HepG2 (cell line): Measurements from ENCODE around the gene ZMYND10. TPM values are rescaled to one million over a fixed set of nuclear protein-coding genes. Genes with fewer than 3 reads are reported as not detected.

ENCODE experiments used
- AGO2 ChIP-seq: fragments of 200-400 bp; formaldehyde crosslinking; optimal IDR thresholded peaks from 2 replicates; pipeline ENCODE3; 2017; ENCODE audit warnings: mild to moderate bottlenecking, low read depth, low read length, moderate library complexity
- CBFB ChIP-seq: sonication (generic); formaldehyde crosslinking; IDR thresholded peaks from 2 replicates; pipeline ENCODE4 v1.4.0; 2020; ENCODE audit warnings: missing genetic modification reagents
- HNRNPL ChIP-seq: fragments of 200-400 bp; formaldehyde crosslinking; IDR thresholded peaks from 2 replicates; pipeline ENCODE4 v1.6.1; 2017; ENCODE audit warnings: mild to moderate bottlenecking, low read depth, low read length
- MAFF ChIP-seq: IDR thresholded peaks from 2 replicates; pipeline ENCODE4 v1.6.1; 2011; ENCODE audit warnings: low read depth, low read length, improper control_type of control experiment
- MLLT10 ChIP-seq: sonication (generic); formaldehyde crosslinking; IDR thresholded peaks from 2 replicates; pipeline ENCODE4 v1.4.0; 2020; ENCODE audit warnings: missing genetic modification reagents
- PCBP1 ChIP-seq: fragments of 200-400 bp; formaldehyde crosslinking; IDR thresholded peaks from 2 replicates; pipeline ENCODE4 v1.6.1; 2017; ENCODE audit warnings: mild to moderate bottlenecking, low read depth, low read length, borderline replicate concordance
- SNAPC2 ChIP-seq: sonication (generic); formaldehyde crosslinking; IDR thresholded peaks from 2 replicates; pipeline ENCODE4 v1.8.1; 2022; ENCODE audit warnings: mild to moderate bottlenecking, missing genetic modification reagents
- ZBTB38 ChIP-seq: sonication (generic); formaldehyde crosslinking; IDR thresholded peaks from 2 replicates; pipeline ENCODE4 v1.5.1; 2020; ENCODE audit warnings: mild to moderate bottlenecking, missing genetic modification reagents
- ZMAT3 ChIP-seq: sonication (generic); formaldehyde crosslinking; conservative IDR thresholded peaks from 2 replicates; pipeline ENCODE4 v1.7.0; 2021; ENCODE audit warnings: missing genetic modification reagents
- ZNF205 ChIP-seq: IDR thresholded peaks from 2 replicates; pipeline ENCODE4 v1.6.1; 2018; ENCODE audit warnings: missing biosample characterization, missing genetic modification reagents
- ZNF256 ChIP-seq: sonication (generic); formaldehyde crosslinking; conservative IDR thresholded peaks from 2 replicates; pipeline ENCODE4 v1.4.0; 2020; ENCODE audit warnings: missing genetic modification reagents
- ZNF282 ChIP-seq: fragments of 450-650 bp; IDR thresholded peaks from 2 replicates; pipeline ENCODE4 v1.6.1; 2018; ENCODE audit not compliant: partially characterized antibody
- ZNF556 ChIP-seq: sonication (generic); formaldehyde crosslinking; IDR thresholded peaks from 2 replicates; pipeline ENCODE4 v1.4.0; 2020; ENCODE audit warnings: mild to moderate bottlenecking, missing genetic modification reagents, borderline replicate concordance
- polyA plus RNA-seq, 8 experiments: library from polyadenylated mRNA; depleted of rRNA in 3 of 8; stranded (reverse) in 7 of 8; unstranded in 1 of 8; fragments of >200 nt; fragmentation: Illumina TruSeq in 4 of 8; extraction: Trizol in 4 of 8; gene quantifications; 2 replicates each; pipeline versions ENCODE4 v1.2.1 to v1.2.3, GENCODE V29; 2011 to 2016; ENCODE audit warnings: low read depth in 4 of 8, missing spikeins in 1 of 8, mixed read lengths in 1 of 8; ENCODE audit not compliant: insufficient read depth in 1 of 8
- total RNA-seq, 5 experiments: library from RNA; depleted of rRNA; stranded (reverse); fragments of >200 nt; fragmentation: Illumina TruSeq; extraction: Trizol; gene quantifications; 2 replicates each; pipeline ENCODE4 v1.2.3, GENCODE V29; 2016; ENCODE audit warnings: low read depth in 1 of 5
- TF ChIP-seq, protein P1 (sequence below): sonication (generic); formaldehyde crosslinking; IDR thresholded peaks from 2 replicates; pipeline ENCODE4 v1.5.1; 2020; ENCODE audit warnings: missing genetic modification reagents, mild to moderate bottlenecking, borderline replicate concordance
- TF ChIP-seq, protein P2 (sequence below): sonication (generic); formaldehyde crosslinking; IDR thresholded peaks from 2 replicates; pipeline ENCODE4 v1.4.0; 2020; ENCODE audit warnings: missing genetic modification reagents, borderline replicate concordance
- TF ChIP-seq, protein P3 (sequence below): sonication (generic); formaldehyde crosslinking; IDR thresholded peaks from 2 replicates; pipeline ENCODE4 v1.4.0; 2020; ENCODE audit warnings: mild to moderate bottlenecking, missing genetic modification reagents
- TF ChIP-seq, protein P4 (sequence below): sonication (generic); formaldehyde crosslinking; conservative IDR thresholded peaks from 2 replicates; pipeline ENCODE4 v1.4.0; 2020; ENCODE audit warnings: mild to moderate bottlenecking, missing genetic modification reagents, moderate library complexity

Gene ZMYND10
- total and polyA plus RNA-seq, 2 of the 13 experiments (the other 11 are each of a cell fraction or from before 2014, with no cell fraction given): 0.60 to 0.74 TPM

DNA sequence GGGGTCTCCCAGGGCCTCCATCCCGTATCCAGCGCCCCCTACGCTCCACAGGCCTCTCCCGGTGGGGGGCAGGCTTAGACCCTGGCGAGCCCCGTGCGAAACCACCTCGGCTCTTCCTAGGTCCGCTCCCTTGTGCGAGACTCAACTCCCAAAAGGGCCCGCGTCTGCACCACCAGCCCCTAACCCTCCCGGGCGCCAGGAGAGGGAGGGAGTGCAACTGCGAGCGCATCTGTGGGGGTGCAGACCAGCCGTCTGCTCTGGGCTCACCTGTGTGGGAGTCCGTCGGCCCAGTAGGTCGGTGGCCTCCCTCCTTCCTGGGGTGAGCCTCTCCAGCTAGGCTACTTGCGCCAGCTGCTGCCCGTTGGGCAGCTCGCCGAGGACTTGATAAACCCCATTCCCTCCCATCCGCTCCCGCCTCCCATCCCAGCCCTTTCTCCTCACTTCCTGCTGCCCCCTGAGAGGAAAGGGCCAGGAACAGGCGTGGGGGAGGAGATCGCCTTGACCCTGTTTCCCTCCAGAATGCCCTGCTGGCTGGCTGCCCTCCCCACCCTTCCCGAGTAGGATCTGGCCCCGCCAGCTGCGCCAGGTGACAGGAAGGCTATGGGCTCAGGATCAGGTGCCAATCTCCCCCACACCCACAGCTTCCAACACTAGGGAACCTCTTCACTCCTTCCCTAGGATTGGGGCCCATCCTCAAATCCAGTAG lies 23.0 kb downstream of the ZMYND10 start, which contains the start of gene HYAL2 (continued):
- TF ChIP-seq, protein P1, sequence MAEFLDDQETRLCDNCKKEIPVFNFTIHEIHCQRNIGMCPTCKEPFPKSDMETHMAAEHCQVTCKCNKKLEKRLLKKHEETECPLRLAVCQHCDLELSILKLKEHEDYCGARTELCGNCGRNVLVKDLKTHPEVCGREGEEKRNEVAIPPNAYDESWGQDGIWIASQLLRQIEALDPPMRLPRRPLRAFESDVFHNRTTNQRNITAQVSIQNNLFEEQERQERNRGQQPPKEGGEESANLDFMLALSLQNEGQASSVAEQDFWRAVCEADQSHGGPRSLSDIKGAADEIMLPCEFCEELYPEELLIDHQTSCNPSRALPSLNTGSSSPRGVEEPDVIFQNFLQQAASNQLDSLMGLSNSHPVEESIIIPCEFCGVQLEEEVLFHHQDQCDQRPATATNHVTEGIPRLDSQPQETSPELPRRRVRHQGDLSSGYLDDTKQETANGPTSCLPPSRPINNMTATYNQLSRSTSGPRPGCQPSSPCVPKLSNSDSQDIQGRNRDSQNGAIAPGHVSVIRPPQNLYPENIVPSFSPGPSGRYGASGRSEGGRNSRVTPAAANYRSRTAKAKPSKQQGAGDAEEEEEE (CRISPR knock-in tag): 0 out of 2 replicates have a peak, but pooled peaks have one; percentile 2
- TF ChIP-seq, protein P2, sequence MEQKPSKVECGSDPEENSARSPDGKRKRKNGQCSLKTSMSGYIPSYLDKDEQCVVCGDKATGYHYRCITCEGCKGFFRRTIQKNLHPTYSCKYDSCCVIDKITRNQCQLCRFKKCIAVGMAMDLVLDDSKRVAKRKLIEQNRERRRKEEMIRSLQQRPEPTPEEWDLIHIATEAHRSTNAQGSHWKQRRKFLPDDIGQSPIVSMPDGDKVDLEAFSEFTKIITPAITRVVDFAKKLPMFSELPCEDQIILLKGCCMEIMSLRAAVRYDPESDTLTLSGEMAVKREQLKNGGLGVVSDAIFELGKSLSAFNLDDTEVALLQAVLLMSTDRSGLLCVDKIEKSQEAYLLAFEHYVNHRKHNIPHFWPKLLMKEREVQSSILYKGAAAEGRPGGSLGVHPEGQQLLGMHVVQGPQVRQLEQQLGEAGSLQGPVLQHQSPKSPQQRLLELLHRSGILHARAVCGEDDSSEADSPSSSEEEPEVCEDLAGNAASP (CRISPR knock-in tag): peak; percentile 31; the same call in 1 of the 2 replicates
- TF ChIP-seq HNRNPL: 0 out of 2 replicates have a peak, but pooled peaks have one; percentile 56
- TF ChIP-seq SNAPC2 (CRISPR knock-in tag): no peak
- no peak for TF ChIP-seq ZNF282
- no peak for TF ChIP-seq MLLT10 (CRISPR knock-in tag)
- no peak for TF ChIP-seq MAFF
- TF ChIP-seq CBFB: no peak
- TF ChIP-seq, protein P3, sequence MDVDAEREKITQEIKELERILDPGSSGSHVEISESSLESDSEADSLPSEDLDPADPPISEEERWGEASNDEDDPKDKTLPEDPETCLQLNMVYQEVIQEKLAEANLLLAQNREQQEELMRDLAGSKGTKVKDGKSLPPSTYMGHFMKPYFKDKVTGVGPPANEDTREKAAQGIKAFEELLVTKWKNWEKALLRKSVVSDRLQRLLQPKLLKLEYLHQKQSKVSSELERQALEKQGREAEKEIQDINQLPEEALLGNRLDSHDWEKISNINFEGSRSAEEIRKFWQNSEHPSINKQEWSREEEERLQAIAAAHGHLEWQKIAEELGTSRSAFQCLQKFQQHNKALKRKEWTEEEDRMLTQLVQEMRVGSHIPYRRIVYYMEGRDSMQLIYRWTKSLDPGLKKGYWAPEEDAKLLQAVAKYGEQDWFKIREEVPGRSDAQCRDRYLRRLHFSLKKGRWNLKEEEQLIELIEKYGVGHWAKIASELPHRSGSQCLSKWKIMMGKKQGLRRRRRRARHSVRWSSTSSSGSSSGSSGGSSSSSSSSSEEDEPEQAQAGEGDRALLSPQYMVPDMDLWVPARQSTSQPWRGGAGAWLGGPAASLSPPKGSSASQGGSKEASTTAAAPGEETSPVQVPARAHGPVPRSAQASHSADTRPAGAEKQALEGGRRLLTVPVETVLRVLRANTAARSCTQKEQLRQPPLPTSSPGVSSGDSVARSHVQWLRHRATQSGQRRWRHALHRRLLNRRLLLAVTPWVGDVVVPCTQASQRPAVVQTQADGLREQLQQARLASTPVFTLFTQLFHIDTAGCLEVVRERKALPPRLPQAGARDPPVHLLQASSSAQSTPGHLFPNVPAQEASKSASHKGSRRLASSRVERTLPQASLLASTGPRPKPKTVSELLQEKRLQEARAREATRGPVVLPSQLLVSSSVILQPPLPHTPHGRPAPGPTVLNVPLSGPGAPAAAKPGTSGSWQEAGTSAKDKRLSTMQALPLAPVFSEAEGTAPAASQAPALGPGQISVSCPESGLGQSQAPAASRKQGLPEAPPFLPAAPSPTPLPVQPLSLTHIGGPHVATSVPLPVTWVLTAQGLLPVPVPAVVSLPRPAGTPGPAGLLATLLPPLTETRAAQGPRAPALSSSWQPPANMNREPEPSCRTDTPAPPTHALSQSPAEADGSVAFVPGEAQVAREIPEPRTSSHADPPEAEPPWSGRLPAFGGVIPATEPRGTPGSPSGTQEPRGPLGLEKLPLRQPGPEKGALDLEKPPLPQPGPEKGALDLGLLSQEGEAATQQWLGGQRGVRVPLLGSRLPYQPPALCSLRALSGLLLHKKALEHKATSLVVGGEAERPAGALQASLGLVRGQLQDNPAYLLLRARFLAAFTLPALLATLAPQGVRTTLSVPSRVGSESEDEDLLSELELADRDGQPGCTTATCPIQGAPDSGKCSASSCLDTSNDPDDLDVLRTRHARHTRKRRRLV (CRISPR knock-in tag): peak; percentile 32; the same call in 1 of the 2 replicates
- TF ChIP-seq ZNF556 (CRISPR knock-in tag): peak; percentile 59; the same call in 1 of the 2 replicates
- TF ChIP-seq ZNF205 (CRISPR knock-in tag): 0 out of 2 replicates have a peak, but pooled peaks have one; percentile 38
- TF ChIP-seq, protein P4, sequence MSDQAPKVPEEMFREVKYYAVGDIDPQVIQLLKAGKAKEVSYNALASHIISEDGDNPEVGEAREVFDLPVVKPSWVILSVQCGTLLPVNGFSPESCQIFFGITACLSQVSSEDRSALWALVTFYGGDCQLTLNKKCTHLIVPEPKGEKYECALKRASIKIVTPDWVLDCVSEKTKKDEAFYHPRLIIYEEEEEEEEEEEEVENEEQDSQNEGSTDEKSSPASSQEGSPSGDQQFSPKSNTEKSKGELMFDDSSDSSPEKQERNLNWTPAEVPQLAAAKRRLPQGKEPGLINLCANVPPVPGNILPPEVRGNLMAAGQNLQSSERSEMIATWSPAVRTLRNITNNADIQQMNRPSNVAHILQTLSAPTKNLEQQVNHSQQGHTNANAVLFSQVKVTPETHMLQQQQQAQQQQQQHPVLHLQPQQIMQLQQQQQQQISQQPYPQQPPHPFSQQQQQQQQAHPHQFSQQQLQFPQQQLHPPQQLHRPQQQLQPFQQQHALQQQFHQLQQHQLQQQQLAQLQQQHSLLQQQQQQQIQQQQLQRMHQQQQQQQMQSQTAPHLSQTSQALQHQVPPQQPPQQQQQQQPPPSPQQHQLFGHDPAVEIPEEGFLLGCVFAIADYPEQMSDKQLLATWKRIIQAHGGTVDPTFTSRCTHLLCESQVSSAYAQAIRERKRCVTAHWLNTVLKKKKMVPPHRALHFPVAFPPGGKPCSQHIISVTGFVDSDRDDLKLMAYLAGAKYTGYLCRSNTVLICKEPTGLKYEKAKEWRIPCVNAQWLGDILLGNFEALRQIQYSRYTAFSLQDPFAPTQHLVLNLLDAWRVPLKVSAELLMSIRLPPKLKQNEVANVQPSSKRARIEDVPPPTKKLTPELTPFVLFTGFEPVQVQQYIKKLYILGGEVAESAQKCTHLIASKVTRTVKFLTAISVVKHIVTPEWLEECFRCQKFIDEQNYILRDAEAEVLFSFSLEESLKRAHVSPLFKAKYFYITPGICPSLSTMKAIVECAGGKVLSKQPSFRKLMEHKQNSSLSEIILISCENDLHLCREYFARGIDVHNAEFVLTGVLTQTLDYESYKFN (CRISPR knock-in tag): peak; percentile 42; the same call in 1 of the 2 replicates
- peak; percentile 79; the same call in 1 of the 2 replicates for TF ChIP-seq ZMAT3 (CRISPR knock-in tag)
- peak; percentile 85; the same call in 1 of the 2 replicates for TF ChIP-seq PCBP1
- TF ChIP-seq ZBTB38 (CRISPR knock-in tag): peak; percentile 95
- TF ChIP-seq ZNF256 (CRISPR knock-in tag): 0 out of 2 replicates have a peak, but pooled peaks have one; percentile 44
- peak; percentile 99 for TF ChIP-seq AGO2
